ENCODE data around the gene WLS.
"Not testable (repeated sequence)": the region's sequence is repeated elsewhere in the genome, so short reads cannot be mapped to it uniquely, and the experiment has no call there.

The WLS gene

DNA sequence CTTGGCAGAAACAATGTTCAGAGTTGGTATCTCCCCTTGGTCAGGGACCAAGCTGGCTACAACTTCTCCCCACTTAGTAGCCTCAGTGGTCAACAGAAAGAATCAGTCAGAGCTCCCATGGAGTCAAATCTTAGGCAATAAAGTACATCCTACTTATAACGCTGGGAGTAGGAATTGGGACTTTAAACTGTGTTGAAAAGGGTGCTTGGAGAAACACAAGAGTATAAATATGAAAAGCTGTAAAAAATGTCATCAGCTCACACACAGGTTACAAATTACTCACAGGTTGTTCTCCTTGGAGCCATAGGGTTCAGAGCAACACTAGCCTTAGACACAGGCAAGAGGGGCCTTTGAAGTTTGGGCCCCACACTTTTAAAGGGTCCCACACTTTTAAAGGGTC, 67.4 kb downstream of the WLS start:
- DNase-seq (ENCODE audit: low read depth), result no peak

DNA sequence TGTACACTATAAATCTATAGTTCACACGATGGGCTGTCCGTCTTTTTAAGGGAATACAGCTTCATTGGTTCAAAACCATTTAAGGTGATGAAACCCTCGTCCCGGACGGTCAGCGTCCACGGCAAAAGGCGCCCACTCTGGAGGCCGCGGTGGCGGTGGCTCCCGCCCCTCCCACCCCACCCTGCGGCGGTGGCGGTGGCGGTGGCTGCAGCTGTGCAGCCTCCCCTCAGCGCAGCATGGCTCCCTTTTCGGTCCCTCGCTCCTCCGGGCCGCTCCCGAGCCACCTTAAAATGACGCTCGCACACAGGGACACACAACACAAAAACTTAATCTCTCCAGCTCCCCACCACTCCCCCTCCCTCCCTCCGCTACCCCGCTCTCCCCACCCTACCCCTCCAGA, 69.1 kb downstream of the WLS start:
- DNase-seq (ENCODE audit: low read depth), result no peak

- no peak for DNase-seq (ENCODE audit: low read depth)
Measured at GRCh38 chr1:68162761-68163160, 69.6 kb downstream of the WLS start.

GRCh38 chr1:68161672-68162071, 70.7 kb downstream of the WLS start:
- not testable (repeated sequence) for DNase-seq (ENCODE audit: low read depth)

- DNase-seq (ENCODE audit: low read depth), result not testable (repeated sequence)
Measured at GRCh38 chr1:68160935-68161334, 71.4 kb downstream of the WLS start.

DNA sequence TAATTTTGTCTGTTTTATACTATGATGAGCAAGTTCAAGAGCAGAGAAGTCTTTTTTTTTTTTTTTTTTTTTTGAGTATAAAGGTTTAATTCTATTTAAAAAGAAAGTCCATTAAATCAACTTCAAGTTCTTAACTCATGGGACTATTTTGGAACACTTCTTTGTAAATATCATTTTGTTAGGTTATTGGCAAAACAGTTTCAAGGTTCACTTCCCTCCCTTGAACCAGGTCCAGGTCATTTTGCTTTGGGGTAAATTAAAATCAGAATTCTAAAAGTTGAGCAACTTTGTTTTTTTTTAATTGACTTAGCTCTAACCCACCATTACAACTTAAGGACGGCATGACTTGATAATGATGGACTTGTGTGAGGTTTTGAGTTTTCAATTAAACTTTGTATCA, 72.3 kb downstream of the WLS start:
- DNase-seq (ENCODE audit: low read depth), result no peak

DNA sequence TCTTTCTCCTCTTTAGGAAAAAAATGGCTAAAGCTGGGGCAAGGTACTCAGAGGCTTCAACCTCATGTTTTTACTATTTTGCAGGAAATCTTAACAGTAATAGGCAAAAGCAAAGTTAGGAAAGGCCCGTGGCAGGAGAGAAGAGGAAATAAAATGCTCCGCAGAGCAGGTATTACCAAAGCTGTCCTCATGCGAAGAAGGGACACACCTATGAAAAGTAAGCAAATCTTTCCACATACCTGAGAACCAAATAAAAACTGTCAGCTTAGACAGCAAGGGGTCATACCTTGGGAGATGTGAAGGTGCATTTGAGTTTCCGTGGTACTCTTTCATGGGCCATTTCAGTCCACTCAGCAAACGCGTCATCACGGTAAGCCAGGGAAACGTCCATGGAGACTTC, 73.5 kb downstream of the WLS start:
- no peak for DNase-seq (ENCODE audit: low read depth)

GRCh38 chr1:68157416-68157815, 74.9 kb downstream of the WLS start:
- no peak for DNase-seq (ENCODE audit: low read depth)

DNA sequence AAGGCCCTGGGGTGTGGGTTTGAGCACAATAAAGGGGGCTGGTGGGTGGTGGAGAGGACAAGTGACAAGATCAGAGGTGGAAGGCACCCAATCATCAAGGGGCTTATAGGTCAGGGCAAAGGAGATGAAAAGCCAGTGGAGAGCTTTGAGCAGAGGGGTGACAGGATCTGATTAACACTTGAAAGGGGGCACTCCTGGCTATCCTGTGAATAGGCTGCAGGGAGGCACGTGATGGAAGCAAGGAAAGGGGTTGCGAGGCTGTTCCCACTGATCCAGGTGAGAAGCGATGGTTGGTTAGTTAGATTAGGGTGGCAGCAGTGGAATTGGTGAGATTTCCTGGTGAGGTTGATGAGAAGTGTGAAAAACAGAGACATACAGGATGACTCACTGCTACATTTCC, 80.6 kb downstream of the WLS start:
- no peak for DNase-seq (ENCODE audit: low read depth)

- no peak for DNase-seq (ENCODE audit: low read depth)
Measured at GRCh38 chr1:68149907-68150306, 82.4 kb downstream of the WLS start.

DNA sequence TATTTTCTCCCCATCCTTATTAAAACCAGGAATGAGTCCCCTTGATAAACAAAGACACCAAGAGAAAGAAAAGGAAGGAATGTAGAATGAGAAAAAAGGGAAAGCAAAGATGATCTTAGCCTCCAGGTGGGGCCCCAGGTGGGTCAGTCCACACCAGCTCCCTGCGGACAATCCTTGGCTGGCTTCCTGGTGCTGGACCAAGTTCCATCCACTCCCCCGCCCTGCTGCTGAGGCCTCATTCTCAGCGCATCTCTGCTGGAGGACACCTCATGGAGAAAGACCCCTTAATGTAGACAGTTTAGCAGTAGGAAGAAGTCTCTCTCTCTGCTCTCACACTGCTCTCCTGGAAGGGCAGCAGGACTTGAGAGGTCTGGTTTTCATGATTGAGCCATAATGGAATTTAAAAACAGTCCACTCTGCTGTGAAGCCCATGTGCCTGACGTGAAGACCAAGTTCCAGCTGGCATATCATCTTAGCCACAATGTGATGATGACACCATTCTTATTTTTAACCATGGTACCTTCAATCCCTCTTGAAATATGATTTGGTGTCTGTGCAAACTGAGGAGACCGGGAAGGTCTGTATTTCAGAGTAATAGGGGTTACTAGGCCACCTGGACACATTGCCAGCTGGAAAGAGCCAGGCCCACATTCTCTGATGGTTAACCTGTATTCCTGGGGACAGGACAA, 83.1 kb downstream of the WLS start:
- DNase-seq (ENCODE audit: low read depth), result no peak

- no peak for DNase-seq (ENCODE audit: low read depth)
Measured at GRCh38 chr1:68148631-68149030, 83.7 kb downstream of the WLS start.

- DNase-seq (ENCODE audit: low read depth), result no peak
Measured at GRCh38 chr1:68147534-68148171, 84.7 kb downstream of the WLS start.

GRCh38 chr1:68145418-68146126, 86.8 kb downstream of the WLS start:
- DNase-seq (ENCODE audit: low read depth), result no peak

DNA sequence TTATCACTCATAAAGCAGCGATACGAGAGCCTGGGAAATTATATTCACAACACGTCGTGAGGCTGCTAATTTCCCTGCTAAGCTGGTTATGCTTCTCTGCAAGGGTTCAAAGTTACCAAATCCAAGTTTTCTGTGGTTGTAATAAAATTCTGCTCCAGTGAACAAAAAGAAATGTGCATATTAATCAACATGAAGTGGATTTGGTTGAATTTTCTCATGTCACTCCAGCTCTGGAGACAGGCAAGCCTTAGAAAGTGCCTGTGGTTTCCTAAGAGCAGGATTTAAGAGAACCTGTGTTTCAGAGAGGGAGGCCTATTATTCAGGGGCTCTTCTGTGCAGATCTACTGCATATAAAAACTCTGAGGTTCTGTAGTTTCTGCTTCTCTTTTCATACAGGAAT, 87.5 kb downstream of the WLS start:
- DNase-seq (ENCODE audit: low read depth), result no peak

DNA sequence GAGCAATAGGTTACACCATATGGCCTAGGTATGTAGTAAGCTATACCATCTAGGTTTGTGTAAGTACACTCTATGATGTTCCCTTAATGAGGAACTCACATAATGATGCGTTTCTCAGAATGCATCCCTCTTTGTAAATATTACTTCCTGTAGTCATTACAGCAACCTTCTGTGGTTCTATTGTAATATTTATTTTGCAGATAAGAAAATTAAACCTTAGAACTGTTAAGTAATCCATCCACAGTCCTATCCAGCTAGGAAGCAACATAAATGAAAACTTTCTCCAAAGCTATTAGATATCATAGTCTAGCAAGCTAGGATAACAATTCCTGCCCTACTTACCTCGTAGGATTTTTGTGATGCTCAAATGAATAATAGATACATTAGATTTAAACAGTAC, 88.7 kb downstream of the WLS start:
- no peak for DNase-seq (ENCODE audit: low read depth)

DNA sequence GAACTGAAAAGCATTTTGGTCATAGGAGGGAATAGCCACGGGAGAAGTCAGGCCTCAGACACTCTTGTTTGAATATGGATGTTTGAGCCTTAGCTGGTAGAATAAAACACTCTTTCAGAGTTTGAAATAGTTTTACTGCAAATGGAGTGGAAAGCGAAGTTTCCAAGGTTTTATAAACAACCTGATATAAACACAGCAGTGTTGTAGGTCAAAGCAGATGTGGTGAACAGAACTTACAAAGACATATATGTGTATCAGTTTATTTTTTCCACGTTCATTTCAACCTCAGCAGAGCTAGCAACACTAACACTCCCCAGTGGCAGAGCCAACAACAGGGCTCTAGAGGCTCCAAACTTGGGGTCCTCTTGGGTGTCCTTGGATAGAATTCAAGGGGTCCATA, 89.9 kb downstream of the WLS start:
- no peak for DNase-seq (ENCODE audit: low read depth)

DNA sequence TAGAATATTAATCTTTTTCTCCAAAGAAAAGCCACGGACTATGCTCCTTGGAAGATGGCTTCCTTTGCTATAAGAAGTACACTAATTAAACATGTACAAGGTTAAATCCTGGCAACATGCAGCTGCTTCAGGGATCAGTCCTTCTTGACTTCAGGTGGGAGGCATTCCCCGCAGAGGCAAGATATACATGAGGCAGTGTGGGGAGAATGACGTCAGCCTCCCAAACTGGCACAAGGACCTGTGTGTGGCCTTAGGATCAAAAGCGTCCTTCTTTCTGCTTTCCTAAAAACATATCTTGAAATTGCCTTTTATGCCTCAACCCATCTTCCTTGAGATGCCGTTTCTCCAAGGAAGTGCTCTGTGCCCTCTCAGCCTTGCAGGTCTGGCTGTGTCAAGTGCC, 90.3 kb downstream of the WLS start:
- DNase-seq (ENCODE audit: low read depth), result no peak

DNA sequence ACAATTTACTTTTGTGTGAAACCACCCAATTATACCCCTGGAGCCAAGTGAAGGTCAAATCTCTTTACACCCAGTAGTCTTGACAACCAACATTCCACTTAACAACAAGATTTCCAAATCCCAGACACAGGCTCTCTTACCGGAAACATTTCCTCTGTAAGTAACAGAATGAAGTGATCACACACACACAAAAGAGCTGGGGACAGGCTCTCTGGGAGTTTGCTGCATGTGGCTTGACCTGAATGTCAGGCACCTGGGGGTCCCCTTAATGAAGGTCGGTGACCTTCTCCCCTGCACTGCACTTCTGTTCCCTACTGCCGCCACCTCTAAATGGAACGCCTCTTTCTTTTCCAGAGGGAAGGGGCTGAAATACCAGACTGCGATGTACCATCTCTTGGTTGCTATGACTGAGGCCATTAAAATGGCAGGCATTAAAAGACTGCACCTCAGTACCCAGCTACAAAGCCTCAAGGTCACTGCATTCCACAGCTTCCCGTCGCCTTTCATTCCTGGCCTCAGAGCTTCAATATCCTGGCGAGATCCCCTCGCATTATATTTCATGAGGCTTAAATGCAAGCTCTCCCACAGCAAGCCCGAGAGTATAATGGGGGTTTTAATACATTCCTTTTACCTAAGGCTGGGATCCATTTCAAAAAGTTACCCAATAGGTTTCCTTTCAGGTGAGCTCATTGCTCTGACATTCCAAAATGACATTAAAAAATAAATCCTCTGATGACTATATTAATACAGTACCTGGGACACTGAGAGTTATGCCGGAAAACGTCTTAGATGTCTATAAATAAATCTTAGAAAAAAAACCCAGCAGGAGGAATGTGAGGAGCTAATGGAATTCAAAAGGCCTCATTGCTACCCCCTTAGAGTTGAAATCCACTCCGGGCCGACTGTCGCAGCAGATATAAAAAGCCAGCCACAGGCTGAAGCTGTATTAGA, 91.0 kb downstream of the WLS start:
- no peak for DNase-seq (ENCODE audit: low read depth)

DNA sequence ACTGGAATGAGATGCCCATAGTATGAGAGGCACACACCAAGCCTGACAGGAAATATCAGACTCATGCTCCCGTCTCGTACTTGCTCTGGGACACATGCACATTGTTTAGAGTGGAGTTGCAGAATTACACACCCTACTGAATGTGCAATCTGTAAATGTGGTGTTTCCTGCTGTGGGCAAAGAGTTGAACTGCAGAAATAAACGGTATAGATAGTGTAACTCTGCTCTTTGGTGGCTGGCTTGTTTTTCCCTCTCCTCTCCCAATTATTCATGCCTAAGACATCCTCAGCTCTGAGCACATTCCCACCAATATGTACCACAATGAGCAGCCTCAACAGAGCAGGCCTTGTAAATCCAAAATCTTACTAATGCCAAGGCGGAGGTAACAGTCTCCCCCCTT, 91.8 kb downstream of the WLS start:
- no peak for DNase-seq (ENCODE audit: low read depth)

DNA sequence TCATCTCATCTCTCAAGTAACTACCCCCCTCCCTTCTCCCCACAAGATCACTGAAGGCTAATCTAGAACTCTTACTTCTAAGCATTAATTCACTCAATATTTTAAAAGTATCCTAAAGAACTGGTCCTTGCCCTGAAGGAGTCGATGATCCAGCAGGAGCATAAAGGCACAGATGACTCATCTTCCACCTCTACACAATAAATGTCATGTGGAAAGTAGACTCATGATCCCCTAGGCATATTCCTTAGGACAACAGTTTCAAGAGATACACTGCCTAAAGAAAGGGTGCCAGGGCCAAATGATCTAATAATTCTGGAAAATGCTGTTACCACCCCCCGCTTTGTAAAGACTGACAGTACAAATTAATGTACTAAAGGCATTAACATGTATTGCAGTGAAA, 96.1 kb downstream of the WLS start:
- no peak for DNase-seq (ENCODE audit: low read depth)

DNA sequence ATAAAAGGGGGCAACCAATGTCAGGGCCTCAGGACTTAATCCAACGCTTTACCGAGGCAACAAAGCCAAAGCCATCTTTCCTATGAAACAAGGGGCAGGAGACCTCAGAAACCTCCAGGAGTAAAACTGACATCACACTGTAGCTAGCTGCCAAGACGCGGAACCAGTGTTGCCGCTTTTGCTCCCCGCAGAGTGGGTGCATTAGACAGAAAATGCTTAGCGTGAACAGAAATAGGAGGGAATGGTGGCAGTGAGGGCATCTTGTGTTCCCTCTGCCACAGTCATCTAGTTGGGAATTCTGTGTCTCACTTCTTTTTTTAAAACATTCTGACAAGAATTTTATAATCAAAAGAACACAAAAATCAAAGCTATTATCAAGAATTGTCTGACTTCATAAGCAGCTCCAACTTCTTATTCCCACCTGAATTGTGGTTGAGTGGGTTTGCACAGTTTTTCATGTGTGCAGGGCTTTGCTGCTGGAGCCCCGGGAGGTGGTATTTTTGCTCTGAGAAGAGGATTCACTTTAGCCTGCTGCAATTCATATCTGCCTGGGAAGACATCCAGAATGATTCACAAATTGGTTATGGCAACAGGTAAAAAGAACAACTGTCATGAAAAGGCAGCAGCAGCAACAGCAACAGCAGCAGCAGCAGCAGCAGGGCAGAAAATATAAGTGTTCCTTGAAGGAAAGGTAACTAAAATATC, 99.7 kb downstream of the WLS start:
- no peak for DNase-seq (ENCODE audit: low read depth)
